Middle frontal gyrus (tissue), 1 donor: ENCODE data around the gene CFAP57.
"Not testable (repeated sequence)": the region's sequence is repeated elsewhere in the genome, so short reads cannot be mapped to it uniquely, and the experiment has no call there.

Experiments
- DNase-seq: peaks from one replicate; pipeline ENCODE4 v3.0.0-alpha.2; 2015; ENCODE audit warnings: low spot score; ENCODE audit errors: extremely low spot score

The CFAP57 gene

GRCh38 chr1:43172527-43172972, 420 bp downstream of the CFAP57 start:
- peak; percentile 44 for DNase-seq

- no peak for DNase-seq
These were observed 2.7 kb downstream of the CFAP57 start for GRCh38 chr1:43174873-43175272.

- no peak for DNase-seq
These were observed 5.6 kb downstream of the CFAP57 start for GRCh38 chr1:43177691-43178090.

GRCh38 chr1:43184388-43184787, 12.3 kb downstream of the CFAP57 start:
- no peak for DNase-seq

- DNase-seq = no peak
These were observed 12.9 kb downstream of the CFAP57 start for GRCh38 chr1:43184995-43185394.

- DNase-seq = no peak
These were observed 16.0 kb downstream of the CFAP57 start for GRCh38 chr1:43188106-43188505.

- no peak for DNase-seq
These were observed 22.4 kb downstream of the CFAP57 start for GRCh38 chr1:43194509-43194908.

GRCh38 chr1:43197343-43198127, 25.4 kb downstream of the CFAP57 start:
- DNase-seq = no peak

GRCh38 chr1:43199093-43199726, 27.1 kb downstream of the CFAP57 start:
- DNase-seq = no peak

GRCh38 chr1:43203859-43204258, 31.7 kb downstream of the CFAP57 start:
- no peak for DNase-seq

GRCh38 chr1:43204394-43204793, 32.3 kb downstream of the CFAP57 start:
- DNase-seq = no peak

GRCh38 chr1:43205671-43206070, 33.5 kb downstream of the CFAP57 start:
- DNase-seq = no peak

- DNase-seq = no peak
These were observed 34.6 kb downstream of the CFAP57 start for GRCh38 chr1:43206600-43207228.

- no peak for DNase-seq
These were observed 35.2 kb downstream of the CFAP57 start for GRCh38 chr1:43207229-43207853.

GRCh38 chr1:43208277-43208676, 36.1 kb downstream of the CFAP57 start:
- not testable (repeated sequence) for DNase-seq

- no peak for DNase-seq
These were observed 42.6 kb downstream of the CFAP57 start for GRCh38 chr1:43214501-43215444.

GRCh38 chr1:43217747-43218146, 45.6 kb downstream of the CFAP57 start:
- DNase-seq = no peak

- DNase-seq = no peak
These were observed 49.0 kb downstream of the CFAP57 start for GRCh38 chr1:43220905-43221778.

- no peak for DNase-seq
These were observed 49.7 kb downstream of the CFAP57 start for GRCh38 chr1:43221797-43222196.

GRCh38 chr1:43222879-43223278, 50.7 kb downstream of the CFAP57 start:
- DNase-seq = no peak
